Lung microvascular endothelial cell (primary cell): Measurements from ENCODE around the gene ACBD3. TPM values are rescaled to one million over a fixed set of nuclear protein-coding genes. Genes with fewer than 3 reads are reported as not detected.
A peak's percentile ranks its signal among the peaks of the same experiment; 100 is the strongest.

Experiments used
- DNase-seq, 2 donors: peaks; one replicate each; pipeline versions ENCODE4 v3.0.0 to v3.0.0-alpha.2; 2010; ENCODE audit warnings: low read depth in 2 of 2
- total RNA-seq: library from RNA; depleted of rRNA; stranded (reverse); fragments of >200 nt; gene quantifications from 2 replicates; pipeline ENCODE4 v1.2.1, GENCODE V29; 2014

ACBD3 gene
- total RNA-seq, 1 donor from 2014 or later = 33.9 TPM

- no peak for DNase-seq
Measured at GRCh38 chr1:226202246-226202645, 15.7 kb upstream of the ACBD3 start.

- peak; percentile 21 to 31 for DNase-seq
Measured at GRCh38 chr1:226201029-226201593, 14.6 kb upstream of the ACBD3 start.

- DNase-seq = no peak
Measured at GRCh38 chr1:226199971-226200370, 13.4 kb upstream of the ACBD3 start.

GRCh38 chr1:226195144-226195543, 8.6 kb upstream of the ACBD3 start:
- DNase-seq = no peak

- DNase-seq = no peak
Measured at GRCh38 chr1:226187380-226187779, 839 bp upstream of the ACBD3 start.

GRCh38 chr1:226187019-226187322, 430 bp upstream of the ACBD3 start:
- DNase-seq = no peak

GRCh38 chr1:226185141-226186036, 1.2 kb downstream of the ACBD3 start:
- DNase-seq = peak; percentile 7 to 36

- DNase-seq = peak; percentile 45 to 64
Measured at GRCh38 chr1:226181996-226182714, 4.4 kb downstream of the ACBD3 start.

- DNase-seq = no peak
Measured at GRCh38 chr1:226176870-226177269, 9.7 kb downstream of the ACBD3 start.

GRCh38 chr1:226172589-226172988, 14.0 kb downstream of the ACBD3 start:
- no peak for DNase-seq

- no peak for DNase-seq
Measured at GRCh38 chr1:226166341-226166740, 20.2 kb downstream of the ACBD3 start.

- DNase-seq = no peak
Measured at GRCh38 chr1:226164154-226164553, 22.4 kb downstream of the ACBD3 start.

GRCh38 chr1:226162898-226163297, 23.6 kb downstream of the ACBD3 start:
- no peak for DNase-seq

- DNase-seq = no peak
Measured at GRCh38 chr1:226158983-226159382, 27.6 kb downstream of the ACBD3 start.

- DNase-seq = no peak
Measured at GRCh38 chr1:226158457-226158856, 28.1 kb downstream of the ACBD3 start.

- no peak for DNase-seq
Measured at GRCh38 chr1:226157761-226158316, 28.7 kb downstream of the ACBD3 start.

- DNase-seq = peak in 1 of 2 donors; percentile 37
Measured at GRCh38 chr1:226154593-226154992, 31.9 kb downstream of the ACBD3 start.

- DNase-seq = peak in 1 of 2 donors; percentile 14
Measured at GRCh38 chr1:226149806-226150205, 36.7 kb downstream of the ACBD3 start.

- DNase-seq = no peak
Measured at GRCh38 chr1:226148121-226148648, 38.4 kb downstream of the ACBD3 start.

- no peak for DNase-seq
Measured at GRCh38 chr1:226144045-226144444, 42.5 kb downstream of the ACBD3 start.

- no peak for DNase-seq
Measured at GRCh38 chr1:226135709-226136108, 50.8 kb downstream of the ACBD3 start.
